Activated CD4-positive, CD25-positive, alpha-beta regulatory T cell treated with anti-CD3 and anti-CD28 coated beads, Interleukin-2, amount 50 U/mL, for 16 hours (primary cell): ENCODE results near the gene TNFRSF21.
"Not testable (repeated sequence)": the region's sequence is repeated elsewhere in the genome, so short reads cannot be mapped to it uniquely, and the experiment has no call there.

Source experiments
- DNase-seq: peaks from one replicate; pipeline ENCODE4 v3.0.0-alpha.2; 2020; ENCODE audit warnings: low read depth, low spot score

TNFRSF21 gene

DNA sequence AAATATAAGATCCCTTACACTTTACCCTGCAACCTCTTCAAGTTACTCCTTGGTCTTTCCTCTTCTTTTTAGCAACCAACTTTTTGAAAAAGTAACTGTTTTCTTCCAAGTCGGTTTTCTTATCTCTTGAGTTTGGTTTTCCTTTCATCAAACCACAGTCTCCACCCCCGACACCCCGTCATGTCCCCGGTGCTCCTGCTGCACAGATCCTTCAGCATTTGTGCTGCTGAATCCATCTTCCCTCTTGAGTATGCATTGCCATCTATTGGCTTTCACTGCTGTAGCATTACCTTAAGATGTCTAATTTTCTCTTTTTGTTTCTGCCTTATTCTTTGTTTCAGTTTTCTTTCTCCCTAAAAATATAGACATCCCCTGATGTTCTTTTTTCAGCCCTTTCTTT is 11.9 kb upstream of the TNFRSF21 start:
- no peak for DNase-seq

DNA sequence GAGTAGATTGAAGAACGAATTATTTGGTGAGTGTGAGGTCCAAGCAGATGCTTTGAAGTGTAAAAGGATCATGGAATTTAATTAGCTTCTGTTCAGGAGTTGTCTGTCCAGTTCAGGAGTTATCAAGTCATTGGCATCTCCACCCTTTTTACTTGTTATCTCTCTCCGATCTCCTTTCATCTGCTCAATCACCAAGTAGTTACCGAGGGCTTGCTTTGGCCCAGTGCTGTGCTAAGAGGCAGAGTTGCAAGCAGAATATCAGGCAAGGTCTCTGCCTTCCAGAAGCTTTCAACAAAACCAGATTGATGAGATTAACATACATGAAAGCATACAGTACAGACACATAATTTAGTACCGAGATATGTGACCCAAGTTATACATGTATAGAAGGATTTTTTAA is 10.2 kb upstream of the TNFRSF21 start:
- DNase-seq = no peak

DNA sequence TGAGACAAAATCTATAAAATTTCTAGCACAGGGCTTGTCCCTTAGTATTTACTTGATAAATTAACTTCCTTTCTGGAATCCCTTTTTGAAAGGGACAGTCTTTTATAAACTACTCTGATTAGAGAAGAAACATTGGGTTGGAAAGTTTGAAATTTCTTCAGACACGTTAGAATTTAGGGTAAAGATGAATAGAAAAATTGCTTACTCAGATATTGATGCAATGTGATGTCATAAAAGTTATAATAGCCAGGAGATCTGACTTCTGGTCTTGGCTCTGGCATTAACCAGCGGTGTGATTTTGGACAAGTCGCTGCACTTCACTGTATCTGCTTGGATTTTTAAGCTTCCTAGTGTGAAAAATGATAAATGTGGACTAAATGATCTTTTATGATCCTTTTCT is 9.7 kb upstream of the TNFRSF21 start:
- DNase-seq = no peak

DNA sequence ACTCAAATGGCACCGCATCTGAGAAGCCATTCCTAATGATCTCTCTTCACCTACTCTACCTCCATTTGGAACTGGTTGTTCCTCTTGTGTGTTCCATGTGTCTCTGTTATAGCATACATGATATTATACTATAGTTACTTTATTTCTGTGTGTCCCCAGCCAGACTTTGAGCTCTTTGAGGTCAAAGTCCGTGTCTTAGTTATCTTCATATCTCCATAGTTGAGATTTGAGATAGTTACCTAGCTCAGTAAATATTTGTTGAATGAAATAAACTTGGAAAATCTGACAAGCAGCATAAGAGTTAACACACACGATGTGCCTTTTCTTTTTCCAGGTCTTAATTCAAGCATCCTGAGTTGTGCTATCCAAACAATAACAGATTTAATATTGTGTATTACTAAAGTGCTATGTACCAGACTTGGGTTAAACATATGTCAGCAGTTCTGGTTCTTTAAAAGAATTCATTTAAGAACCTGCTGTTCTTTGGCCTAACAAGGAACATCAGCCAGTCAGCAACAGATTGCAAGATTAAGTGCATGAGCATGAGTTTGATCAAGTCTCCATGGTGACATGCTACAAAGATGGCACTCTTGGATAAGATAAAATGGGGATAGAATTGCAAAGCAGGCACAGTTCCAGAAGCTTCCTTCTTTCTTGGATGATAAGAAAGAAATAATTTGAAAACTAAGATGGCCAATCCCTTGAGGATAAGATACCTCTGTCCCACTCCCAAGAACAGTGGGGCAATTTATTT is 8.7 kb upstream of the TNFRSF21 start:
- DNase-seq = no peak

DNA sequence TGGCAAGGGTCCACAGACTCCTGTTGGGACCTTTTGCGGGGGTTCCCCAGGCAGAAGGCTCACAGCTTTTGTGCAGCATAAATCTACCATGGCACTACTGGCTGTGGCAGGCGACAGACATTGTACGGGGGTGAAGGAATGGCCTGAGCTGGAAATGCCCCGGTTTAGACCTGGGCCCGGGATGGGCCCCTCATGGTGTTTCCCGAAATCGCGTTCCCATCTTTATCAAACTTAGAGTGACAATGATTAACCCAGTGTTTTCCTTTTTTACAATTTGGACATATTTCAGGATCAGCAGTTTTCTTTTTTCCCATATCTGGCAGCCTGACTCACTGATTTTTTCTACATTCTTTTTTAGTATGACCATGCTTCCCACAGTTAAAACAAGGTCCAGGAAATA is 5.5 kb upstream of the TNFRSF21 start:
- not testable (repeated sequence) for DNase-seq

DNA sequence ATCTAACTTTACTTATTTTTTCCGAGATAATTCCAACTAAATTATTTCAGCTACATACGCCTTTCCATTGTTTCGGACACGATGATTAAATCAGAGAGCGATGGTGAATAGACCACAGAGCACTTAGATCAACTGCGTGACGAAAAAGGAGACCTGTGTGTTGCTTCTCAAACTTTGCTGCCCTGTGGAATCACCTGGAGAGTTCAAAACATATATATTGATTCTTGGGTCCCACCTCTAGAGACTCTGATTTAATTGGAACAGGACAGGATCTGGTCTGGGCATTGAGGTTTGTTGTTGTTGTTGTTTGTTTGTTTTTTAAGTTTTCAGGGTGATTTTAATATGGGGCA is 401 bp upstream of the TNFRSF21 start:
- no peak for DNase-seq

DNA sequence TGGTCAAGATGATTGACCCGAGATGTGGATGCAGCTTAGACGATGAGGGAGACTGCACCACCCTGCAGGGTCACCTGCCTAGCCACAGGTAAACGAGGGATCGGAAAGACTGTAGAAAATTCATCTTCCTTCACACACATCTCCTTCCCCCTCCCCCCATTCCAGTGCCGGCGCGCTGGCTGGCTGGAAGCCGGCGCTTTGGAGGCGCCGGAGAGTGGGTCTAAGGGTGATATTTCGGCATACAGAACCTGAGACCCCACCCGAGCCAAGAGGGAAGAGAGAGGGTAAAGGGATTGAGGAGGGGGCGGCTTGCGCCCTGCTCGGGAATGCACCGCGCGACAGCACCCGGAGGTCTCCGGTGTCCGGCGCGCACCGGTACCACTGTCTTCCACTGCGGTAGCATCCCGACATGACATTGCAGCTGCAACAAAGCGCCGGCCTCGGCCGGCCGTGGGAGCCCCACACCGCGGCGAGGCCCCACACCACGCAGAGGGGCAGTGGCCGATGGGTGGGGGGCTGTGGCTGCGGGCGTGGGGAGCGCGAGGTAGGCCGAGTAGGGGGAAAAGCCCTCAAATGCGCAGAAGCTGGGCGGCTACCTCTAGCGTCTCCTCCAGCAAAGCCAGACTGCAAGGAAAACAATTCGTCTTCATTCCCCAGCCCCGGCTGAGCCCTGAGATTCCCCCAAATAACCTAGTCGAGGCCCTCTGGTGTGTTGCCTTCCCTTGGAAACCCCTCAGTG is 984 bp downstream of the TNFRSF21 start:
- no peak for DNase-seq

DNA sequence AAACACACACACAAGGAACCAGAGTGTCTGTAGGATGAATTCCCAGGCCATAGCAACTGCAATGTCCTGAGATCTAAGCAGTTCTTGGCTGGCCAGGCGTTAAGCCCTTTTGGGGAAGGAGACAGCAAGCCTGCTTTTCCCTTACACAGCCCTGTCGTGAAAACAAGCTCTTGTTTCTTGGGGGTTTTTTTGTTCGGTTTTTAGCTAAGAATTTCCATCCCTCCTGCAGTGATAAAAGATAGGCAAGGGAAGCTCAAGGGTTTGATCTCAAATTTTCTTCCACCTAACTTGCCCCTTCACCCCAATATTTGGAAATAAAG is 1.5 kb downstream of the TNFRSF21 start:
- DNase-seq = no peak

DNA sequence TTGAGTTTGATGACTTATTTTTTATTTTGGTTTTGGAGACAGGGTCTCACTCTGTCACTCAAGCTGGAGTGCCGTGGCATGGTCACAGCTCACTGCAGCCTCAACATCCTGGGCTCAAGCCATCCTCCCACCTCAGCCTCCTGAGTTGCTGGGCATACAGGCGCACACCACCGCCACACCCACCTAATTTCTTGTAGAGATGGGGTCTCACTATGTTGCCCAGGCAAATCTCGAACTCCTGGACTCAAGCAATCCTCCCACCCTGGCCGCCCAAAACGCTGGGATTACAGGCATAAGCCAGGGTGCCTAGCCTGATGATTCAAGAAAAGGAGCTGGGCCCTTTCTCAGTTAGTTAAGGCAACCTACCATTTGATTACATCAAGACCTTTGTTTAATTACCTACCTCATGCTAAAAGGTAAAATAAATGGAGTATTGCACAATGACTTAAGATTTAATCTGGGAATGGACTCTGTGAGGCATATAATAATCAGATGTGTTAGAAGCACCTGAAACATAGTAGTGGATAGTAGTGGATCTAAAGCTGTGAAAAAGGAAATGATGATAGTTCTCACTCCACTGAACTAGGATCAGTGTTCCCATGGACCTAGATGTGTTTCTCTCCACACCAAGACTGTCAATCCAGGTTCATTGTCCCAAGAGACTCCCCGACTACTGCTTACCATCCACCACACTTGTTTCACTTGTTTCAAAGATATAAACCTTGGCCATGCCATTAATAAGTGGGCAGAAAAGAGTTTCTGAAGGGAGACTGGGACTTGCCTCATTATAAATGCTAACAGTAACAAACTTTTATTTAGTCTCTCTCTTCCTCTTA is 2.1 kb downstream of the TNFRSF21 start:
- no peak for DNase-seq

DNA sequence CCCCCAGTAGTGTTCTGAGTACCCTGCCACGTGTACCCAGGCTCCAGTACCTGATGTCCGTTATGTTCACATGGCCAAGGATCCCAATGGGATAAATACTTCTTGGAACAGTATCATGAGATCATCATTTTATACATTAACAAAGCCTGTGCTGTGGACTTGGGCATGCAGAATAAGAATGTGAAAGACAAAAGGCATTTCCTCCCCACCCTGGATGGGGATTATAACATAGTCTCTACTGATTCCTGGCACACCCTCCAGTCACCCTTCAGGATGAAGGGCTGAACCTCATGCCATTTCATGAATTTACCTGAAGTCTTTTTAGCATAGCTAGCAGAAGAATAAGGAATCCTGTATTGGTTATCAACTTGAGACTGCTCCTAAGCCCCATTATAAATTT is 2.8 kb downstream of the TNFRSF21 start:
- no peak for DNase-seq

DNA sequence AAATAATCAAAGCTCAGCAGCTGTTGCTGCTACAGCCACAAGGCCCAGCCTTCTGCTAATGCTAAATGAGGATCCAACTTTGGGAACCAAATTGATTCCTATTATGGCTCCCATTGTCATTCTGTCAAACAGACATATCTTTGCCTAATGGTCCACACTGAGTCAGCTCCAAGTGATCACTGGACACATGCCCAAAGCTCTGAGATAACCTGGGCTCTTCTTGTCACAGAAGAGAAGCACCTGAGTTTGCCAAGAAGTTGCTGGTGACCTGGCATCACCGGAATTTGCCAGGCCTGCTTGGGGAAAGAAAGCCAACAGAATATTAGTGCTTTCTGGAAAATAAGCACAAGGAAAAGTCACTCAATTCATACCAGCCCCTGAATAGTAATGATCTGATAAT is 5.8 kb downstream of the TNFRSF21 start:
- no peak for DNase-seq

DNA sequence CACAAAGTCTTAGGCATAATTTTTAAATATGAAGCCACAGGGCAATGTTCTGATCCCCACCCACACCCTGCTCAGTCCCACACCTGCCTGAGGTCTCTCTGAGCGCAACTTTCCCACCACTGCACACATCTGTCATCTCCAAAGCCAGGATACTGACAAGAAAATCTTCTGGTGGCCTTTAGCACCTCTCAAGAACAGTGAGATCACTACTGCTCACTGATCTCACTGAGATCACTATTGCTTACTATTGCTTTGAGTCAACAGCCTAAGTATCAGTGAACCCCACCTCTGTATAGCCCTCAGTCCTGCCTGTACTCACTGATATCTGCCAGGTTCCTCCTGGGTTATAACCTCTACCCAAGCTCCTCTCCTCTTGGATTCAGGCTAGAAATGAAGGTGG is 6.4 kb downstream of the TNFRSF21 start:
- DNase-seq = no peak

DNA sequence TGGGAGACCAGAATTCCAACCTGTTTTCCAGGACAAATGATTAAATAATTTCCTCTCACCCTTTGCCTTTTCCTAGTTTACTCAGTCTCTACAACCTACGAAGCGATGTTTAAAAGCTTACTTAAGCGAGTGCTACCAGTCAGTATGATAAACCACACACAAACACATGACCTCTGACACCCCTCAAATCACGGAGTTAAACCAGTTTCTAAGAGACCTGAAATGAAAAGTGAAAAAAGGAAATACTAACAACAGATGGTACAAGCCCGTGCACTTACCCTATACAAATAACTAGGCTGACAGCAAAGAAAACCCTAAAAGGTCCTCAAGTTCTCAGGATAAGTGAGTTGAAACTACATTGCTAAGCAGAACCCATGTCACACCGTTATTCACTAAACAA is 7.7 kb downstream of the TNFRSF21 start:
- DNase-seq = no peak

DNA sequence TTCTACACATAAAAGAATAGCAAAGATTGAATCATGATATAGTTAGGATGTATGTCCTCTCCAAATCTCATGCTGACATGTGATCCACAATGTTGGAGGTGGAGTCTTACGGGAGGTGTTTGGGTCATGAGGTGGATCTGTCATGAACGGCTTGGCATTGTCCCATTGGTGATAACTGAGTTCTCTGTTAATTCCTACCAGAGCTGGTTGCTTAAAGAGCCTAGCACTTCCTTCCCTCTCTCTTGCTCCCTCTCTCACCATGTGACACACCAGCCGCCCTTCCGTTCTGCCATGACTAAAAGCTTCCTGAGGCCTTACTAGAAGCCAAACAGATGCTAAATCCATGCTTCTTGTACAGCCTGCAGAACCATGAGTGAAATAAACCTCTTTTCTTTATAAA is 8.3 kb downstream of the TNFRSF21 start:
- DNase-seq = no peak

DNA sequence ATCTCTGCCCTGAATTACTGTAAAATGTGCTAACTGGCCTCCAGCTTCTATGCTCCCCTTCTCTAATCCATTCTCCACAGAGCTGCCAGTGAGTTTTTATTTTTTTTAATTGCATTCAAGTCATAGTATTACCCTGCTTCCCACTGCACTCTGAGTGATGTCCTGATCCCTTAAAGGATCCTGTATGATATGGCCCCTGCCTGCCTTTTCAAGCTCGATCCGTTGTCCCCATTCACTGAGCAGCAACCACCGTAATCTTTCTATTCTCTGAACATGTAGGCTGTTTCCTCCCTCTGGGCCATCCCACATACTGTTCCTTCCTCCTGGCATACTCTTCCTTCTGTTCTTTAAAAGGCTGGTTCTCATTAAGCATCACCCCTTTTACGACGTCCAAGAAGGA is 9.3 kb downstream of the TNFRSF21 start:
- no peak for DNase-seq

DNA sequence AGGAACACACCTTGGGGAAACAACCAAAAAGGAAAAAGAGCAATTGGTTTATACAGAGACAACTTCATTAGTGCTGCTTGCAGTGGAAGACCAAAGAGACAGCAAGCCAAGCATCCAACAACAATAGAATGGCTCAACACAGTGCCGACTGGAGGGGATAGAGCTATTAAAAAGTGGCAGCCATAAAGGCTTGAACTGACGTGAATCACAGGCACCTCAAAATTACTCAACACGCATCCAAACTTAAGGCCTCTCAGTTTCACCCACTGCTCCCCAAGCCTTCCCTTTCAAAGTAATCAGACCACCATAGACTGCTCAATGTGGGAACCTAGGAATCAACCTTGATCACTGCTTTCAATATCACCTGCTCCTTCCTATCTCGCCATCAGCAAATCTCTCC is 9.7 kb downstream of the TNFRSF21 start:
- DNase-seq = no peak

DNA sequence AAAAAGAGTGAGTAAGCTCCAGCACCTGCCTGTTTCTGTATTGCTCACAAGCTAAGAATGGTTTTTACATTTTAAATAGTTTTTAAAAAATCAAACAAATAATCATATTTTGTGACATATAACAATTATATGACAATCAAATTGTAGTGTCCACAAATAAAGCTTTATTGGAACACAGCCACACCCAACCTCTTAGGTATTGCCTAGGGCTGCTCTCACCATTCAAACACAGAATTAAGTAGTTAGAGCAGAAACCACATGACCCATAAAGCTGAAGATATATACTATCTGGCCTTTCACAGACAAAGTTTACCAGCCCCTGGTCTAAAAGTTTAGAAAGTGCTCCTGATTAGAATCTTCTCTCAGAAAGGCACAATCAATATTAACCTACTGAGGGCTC is 11.2 kb downstream of the TNFRSF21 start:
- DNase-seq = no peak

DNA sequence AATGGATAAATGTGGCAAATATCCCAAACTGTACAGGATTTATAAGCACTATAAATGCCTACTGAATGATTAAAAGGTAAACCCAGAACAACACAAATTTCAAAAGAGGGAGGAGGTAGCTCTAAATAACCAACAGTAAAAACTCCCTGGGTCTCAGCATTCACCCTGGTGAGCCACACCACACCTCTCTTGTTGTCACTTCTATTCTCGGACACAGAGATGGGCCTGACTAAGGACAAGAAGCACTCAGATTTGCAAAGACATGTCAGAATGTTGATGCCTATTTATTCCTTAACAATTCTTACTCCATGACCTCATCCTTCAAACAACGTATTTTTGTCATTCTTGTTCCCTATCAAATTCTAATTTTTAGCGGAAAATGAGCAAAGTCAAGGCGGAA is 14.7 kb downstream of the TNFRSF21 start:
- DNase-seq = no peak

DNA sequence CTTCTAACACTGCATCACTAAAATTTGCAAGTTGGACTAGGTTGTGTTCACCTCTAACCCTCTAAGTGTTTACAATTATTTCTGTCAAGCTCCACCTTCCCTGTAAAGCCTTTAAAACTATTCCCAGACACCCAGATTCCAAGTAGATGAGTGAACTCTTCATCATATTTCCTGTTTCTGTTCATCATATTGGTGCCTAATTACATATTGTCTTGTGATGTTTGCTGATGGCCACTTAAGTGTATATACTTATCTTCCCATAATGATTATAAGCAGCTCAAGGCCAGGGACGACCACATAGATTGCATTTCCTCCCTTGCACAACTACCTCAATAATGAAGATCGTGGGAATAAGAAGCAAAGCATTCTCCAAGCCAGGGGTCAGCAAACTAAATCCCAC is 16.8 kb downstream of the TNFRSF21 start:
- no peak for DNase-seq

DNA sequence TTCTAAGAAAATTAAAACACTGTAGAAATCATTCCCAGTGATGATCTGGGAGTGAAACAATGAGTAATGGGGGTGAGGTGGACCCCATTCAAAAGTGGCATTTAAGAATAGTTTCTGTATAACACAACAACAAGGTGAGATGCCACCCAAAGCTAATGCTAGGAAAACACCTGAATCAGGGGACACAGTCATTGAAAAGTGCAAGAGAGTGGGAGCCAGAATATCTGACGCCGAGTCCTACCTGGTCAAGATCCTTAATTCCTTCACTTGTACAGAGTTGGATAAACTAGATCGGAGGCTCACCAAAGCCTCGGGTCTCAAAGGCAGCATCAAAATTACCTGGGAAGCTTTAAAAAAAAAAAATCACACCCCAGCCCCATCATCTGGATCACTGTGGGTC is 17.7 kb downstream of the TNFRSF21 start:
- no peak for DNase-seq

DNA sequence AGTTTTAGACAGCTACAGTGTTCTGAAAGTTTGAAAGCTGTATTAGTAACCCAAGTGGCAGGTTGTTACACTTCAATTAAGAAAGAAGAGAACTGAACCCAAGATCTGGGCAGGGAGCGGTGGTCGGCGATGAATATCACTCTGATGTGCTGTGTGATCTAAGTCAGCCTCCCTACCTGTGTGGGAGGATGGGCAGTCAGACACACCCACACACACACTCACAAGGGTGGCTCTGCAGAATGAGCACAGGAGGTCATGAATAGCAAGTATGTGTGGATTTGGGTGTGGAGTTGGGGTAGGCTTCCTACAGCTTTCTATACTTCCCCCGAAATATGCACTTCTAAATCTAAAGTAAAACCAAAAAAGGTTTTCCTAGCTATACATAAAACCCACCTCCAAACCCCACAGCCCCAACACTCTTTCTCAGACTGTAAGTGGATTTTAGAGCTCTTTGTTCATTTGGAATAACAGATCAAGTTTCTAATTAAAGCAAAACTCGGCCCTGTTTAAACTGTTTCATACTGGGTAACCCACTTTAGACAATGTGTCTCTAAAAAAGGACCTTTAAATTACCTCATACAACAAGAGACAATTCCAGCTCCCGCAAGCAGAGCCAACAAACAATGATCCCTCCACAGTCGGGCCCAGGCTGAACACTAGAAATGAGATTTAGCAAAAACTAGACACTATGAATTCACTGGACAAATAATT is 19.4 kb downstream of the TNFRSF21 start:
- DNase-seq = no peak
